ENCODE data around the gene RNF168. TPM values are rescaled to one million over a fixed set of nuclear protein-coding genes. Genes with fewer than 3 reads are reported as not detected.
"Not testable (repeated sequence)": the region's sequence is repeated elsewhere in the genome, so short reads cannot be mapped to it uniquely, and the experiment has no call there.

Gene RNF168
- total and polyA plus RNA-seq, 2 of the 4 experiments (the other 2 are of a cell fraction): 2.5 to 15.2 TPM

DNA sequence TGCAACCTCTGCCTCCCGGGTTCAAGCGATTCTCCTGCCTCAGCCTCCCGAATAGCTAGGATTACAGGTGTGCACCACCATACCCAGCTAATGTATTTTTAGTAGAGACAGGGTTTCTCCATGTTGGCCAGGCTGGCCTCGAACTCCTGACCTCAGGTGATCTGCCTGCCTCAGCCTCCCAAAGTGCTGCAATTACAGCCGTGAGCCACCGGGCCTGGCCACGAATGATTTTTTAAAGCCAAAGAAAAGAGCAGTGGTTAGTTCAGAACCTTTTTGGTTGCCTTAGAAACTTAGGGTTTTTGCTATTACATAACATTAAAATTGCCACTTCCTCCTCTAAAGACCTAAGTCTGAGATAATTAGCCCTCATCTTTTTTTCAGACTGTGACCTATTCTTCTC lies 46.1 kb downstream of the RNF168 start:
- H3K9ac ChIP-seq (ENCODE audit: low read depth, low read length); H4K5ac ChIP-seq (ENCODE audit: low read depth, low read length); POLR2A ChIA-PET (ENCODE audit: unreplicated experiment); H3K27me3 ChIP-seq (ENCODE audit: control insufficient read depth, insufficient read depth, low read length); BruUV-seq (replicated peaks); in situ Hi-C loops (cut with MboI; ENCODE audit: low sequenced_read_pairs); H3K27ac ChIP-seq (ENCODE audit: insufficient read depth, low read length); H2AK5ac ChIP-seq (ENCODE audit: low read depth, low read length); H3K36me3 ChIP-seq (ENCODE audit: control insufficient read depth, insufficient read depth, low read length); H2BK5ac ChIP-seq (ENCODE audit: low read depth, low read length, poor library complexity, severe bottlenecking); H2BK20ac ChIP-seq (ENCODE audit: low read depth, low read length); H3K4me1 ChIP-seq (ENCODE audit: control insufficient read depth, insufficient read depth, low read length); H2BK15ac ChIP-seq (ENCODE audit: low read depth, low read length); H3K9me3 ChIP-seq (ENCODE audit: control insufficient read depth, insufficient read depth, low read length); H4K8ac ChIP-seq (ENCODE audit: low read depth in 2 of 2, low read length in 2 of 2); H3K56ac ChIP-seq (ENCODE audit: extremely low read depth, insufficient read depth, low read length); ATAC-seq (ENCODE audit: low read depth); H2AFZ ChIP-seq (replicated peaks; ENCODE audit: low read length, poor library complexity); DNase-seq; H4K20me1 ChIP-seq (ENCODE audit: insufficient read depth, low read length); H3K79me1 ChIP-seq (ENCODE audit: low read depth in 1 of 2, low read length in 2 of 2); H3K9me1 ChIP-seq (ENCODE audit: insufficient read depth, low read length); H2BK120ac ChIP-seq (ENCODE audit: low read depth, low read length); H3K4me3 ChIP-seq (ENCODE audit: insufficient read depth, low read depth, low read length); H3K4me2 ChIP-seq (ENCODE audit: low read depth, low read length); H4K91ac ChIP-seq (ENCODE audit: insufficient read depth, low read depth, low read length); H3K18ac ChIP-seq (ENCODE audit: low read depth, low read length); dilution Hi-C loops (cut with HindIII; ENCODE audit: low sequenced_read_pairs, unreplicated experiment); H3K23ac ChIP-seq (ENCODE audit: low read depth, low read length); H3K14ac ChIP-seq (replicated peaks; ENCODE audit: low read depth, low read length); H2AK9ac ChIP-seq (replicated peaks; ENCODE audit: low read depth, low read length, poor library complexity); H3K4ac ChIP-seq (ENCODE audit: low read depth, low read length): not testable (repeated sequence)
- CTCF ChIA-PET: interaction anchor here (0.6 to 0.7 kb wide), 2 partner anchors 189 to 260 kb away, joined by 3 read pairs; no protein-coding TSS in a partner anchor
- 100% methylated on average over 1 of the region's 7 CpGs; no CpG with 5 or more reads in 1 of the 2 experiments for WGBS, 2 experiments (ENCODE audit: extremely low coverage in 2 of 2, insufficient read length in 1 of 2)
- intact Hi-C loops (cut with micrococcal nuclease): loop anchor here (5.0 kb wide), 1 partner anchor 35 kb away; no protein-coding TSS in a partner anchor

All from IMR-90 (cell line).